SH-SY5Y (cell line): ENCODE results near the gene APOC1.

Experiments
- GATA2 ChIP-seq: IDR thresholded peaks from 2 replicates; pipeline ENCODE4 v1.6.1; 2011; ENCODE audit warnings: mild to moderate bottlenecking, low read depth, low read length
- GATA3 ChIP-seq: IDR thresholded peaks from 2 replicates; pipeline ENCODE4 v1.6.1; 2011; ENCODE audit warnings: low read depth, mild to moderate bottlenecking, low read length, moderate library complexity

- TF ChIP-seq GATA3 (no peak), GATA2 (no peak)
Observed at GRCh38 chr19:44865196-44865767, 49.1 kb upstream of the APOC1 start.
